Stimulated activated CD4-positive, alpha-beta T cell treated with anti-CD3 and anti-CD28 coated beads, Interleukin-2, amount 100 ng/mL, for 24 hours (primary cell): ENCODE results near the gene ATP6AP1.
A peak's percentile ranks its signal among the peaks of the same experiment; 100 is the strongest.
"Not testable (repeated sequence)": the region's sequence is repeated elsewhere in the genome, so short reads cannot be mapped to it uniquely, and the experiment has no call there.

Experiments
- DNase-seq, 2 donors: peaks; one replicate each; pipeline ENCODE4 v3.0.0-alpha.2; 2020

Gene ATP6AP1

GRCh38 chrX:154428176-154429171 is at the start of gene ATP6AP1:
Gene ATP6AP1 (plus strand): TSS chrX:154428677. CDS start chrX:154428693, 16 bp downstream.
- peak; percentile 86 to 87 for DNase-seq

- peak; percentile 94 to 95 for DNase-seq
Observed at GRCh38 chrX:154378799-154379568, 49.5 kb upstream of the ATP6AP1 start, which contains the start of gene EMD. Gene EMD (plus strand): TSS chrX:154379295. CDS start chrX:154379485, 190 bp downstream.

GRCh38 chrX:154379569-154379951 is 48.9 kb upstream of the ATP6AP1 start:
- no peak for DNase-seq

- no peak for DNase-seq
Observed at GRCh38 chrX:154380153-154380552, 48.3 kb upstream of the ATP6AP1 start.

GRCh38 chrX:154380787-154381186 is 47.7 kb upstream of the ATP6AP1 start:
- DNase-seq = no peak

GRCh38 chrX:154381271-154381670 is 47.2 kb upstream of the ATP6AP1 start:
- no peak for DNase-seq

- no peak for DNase-seq
Observed at GRCh38 chrX:154382483-154383069, 45.9 kb upstream of the ATP6AP1 start.

GRCh38 chrX:154383359-154384283 is 44.9 kb upstream of the ATP6AP1 start:
- no peak for DNase-seq

GRCh38 chrX:154384284-154384892 is 44.1 kb upstream of the ATP6AP1 start:
- DNase-seq = no peak

- not testable (repeated sequence) for DNase-seq
Observed at GRCh38 chrX:154388094-154388493, 40.4 kb upstream of the ATP6AP1 start.

GRCh38 chrX:154388649-154389048 is 39.8 kb upstream of the ATP6AP1 start:
- not testable (repeated sequence) for DNase-seq

GRCh38 chrX:154389812-154390747 is 38.4 kb upstream of the ATP6AP1 start:
- not testable (repeated sequence) for DNase-seq

- not testable (repeated sequence) for DNase-seq
Observed at GRCh38 chrX:154396363-154396762, 32.1 kb upstream of the ATP6AP1 start.

- DNase-seq = peak; percentile 71 to 78
Observed at GRCh38 chrX:154396973-154397887, 31.2 kb upstream of the ATP6AP1 start.

- peak; percentile 87 to 88 for DNase-seq
Observed at GRCh38 chrX:154397888-154398667, 30.4 kb upstream of the ATP6AP1 start, which contains the start of gene RPL10. Gene RPL10 (plus strand): TSS chrX:154398377. CDS start chrX:154398520, 143 bp downstream.

GRCh38 chrX:154398668-154399526 is 29.6 kb upstream of the ATP6AP1 start:
- peak; percentile 80 to 82 for DNase-seq
